ENCODE data around the gene GAB1.
A peak's percentile ranks its signal among the peaks of the same experiment; 100 is the strongest.

GAB1 gene

DNA sequence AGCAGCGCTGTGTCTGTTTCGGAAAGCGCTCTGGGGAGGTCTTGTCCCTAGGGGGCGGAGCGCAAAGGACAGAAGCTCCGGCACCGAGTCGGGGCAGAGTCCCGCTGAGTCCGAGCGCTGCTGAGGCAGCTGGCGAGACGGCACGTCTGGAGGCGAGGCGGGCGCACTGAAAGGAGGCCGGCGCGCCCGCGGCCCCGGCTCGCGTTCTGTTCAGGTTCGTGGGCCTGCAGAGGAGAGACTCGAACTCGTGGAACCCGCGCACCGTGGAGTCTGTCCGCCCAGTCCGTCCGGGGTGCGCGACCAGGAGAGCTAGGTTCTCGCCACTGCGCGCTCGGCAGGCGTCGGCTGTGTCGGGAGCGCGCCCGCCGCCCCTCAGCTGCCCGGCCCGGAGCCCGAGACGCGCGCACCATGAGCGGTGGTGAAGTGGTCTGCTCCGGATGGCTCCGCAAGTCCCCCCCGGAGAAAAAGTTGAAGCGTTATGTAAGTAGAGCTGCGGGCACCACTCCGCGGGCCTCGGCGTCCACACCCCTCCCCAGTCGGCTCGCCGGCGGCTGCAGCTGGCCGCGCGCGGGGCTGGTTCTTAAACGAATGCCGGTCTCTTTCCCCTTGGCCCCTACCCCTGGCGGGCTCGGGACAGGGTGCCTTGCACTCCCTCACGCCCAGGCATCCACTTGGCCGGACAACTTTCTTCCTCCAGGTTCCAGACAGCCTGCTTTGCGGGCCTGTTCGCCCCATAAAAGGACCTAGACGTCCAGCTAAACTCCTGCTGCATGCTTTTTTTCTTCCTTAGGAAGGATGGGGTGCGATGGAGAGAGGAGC, at the start of gene GAB1:
GAB1 (plus strand) TSS at position 96 of the 819 bp plus-strand sequence; CDS start at position 409, 313 bp downstream.
- DNase-seq: peak; percentile 71

DNA sequence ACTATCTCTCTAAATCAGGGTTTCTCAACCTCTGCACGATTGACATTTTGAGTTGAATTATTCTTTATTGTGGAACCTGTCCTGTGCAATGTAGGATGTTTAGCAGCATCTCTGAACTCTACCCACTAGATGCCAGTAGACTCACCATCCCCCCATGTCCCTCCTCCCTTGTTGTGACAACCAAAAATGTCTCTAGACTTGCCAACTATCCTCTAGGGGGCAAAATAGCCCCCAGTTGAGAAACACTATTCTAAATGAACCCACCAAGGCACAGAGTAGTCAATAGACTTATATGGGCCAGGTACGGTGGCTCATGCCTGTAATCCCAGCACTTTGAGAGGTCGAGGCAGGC, 49.1 kb upstream of the GAB1 start:
- no peak for DNase-seq

- DNase-seq: no peak
Observed at GRCh38 chr4:143288171-143288570, 48.5 kb upstream of the GAB1 start.

DNA sequence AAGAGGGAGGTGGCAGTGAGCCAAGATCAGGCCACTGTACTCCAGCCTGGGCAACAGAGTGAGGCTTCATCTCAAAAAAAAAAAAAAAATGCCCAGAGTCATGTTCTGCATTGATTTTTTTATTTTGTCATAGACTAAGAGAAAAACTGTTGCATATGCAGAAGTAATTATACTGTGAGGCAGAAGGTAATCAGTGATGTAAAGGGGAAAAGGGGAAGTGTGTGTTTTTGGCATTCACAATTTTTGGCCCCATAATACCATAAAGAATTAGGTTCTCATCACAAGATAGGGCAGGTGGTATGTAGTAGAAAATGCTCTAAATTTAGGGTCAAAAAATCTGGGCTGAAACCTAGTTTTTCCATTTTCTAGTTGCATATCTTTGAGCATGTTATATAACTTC, 47.3 kb upstream of the GAB1 start:
- DNase-seq: no peak

- no peak for DNase-seq
Observed at GRCh38 chr4:143291314-143291713, 45.4 kb upstream of the GAB1 start.

GRCh38 chr4:143292858-143293257, 43.8 kb upstream of the GAB1 start:
- DNase-seq: no peak

GRCh38 chr4:143294310-143294709, 42.4 kb upstream of the GAB1 start:
- no peak for DNase-seq

- DNase-seq: no peak
Observed at GRCh38 chr4:143294710-143295275, 41.9 kb upstream of the GAB1 start.

DNA sequence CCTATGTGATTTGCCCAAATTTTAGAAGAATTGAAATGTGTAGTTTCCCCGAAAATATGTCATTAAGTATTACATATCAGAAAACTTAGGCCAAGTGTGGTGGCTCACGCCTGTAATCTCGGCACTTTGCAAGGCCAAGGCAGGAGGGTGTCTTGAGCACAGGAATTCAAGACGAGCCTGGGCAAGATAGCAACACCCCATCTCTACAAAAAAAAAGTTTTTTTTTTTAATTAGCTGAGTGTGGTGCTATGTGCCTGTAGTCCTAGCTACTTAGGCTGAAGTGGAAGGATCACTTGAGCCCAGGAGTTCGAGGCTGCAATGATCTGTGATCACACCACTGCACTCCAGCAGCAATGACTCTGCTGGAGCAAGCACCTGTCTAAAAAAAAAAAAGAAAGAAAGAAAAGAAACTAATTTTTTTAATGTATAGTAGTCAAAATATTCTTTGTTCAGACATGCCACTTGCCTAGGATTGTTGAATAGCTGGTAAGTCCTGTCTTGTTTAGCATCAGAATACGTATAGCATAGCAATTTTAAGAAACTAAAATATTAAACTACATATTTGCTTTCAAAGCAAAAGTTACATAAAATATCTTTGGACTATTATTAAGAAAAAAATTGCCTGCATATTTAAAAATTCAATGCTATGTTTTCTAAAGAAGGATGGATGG, 40.1 kb upstream of the GAB1 start:
- DNase-seq: no peak

DNA sequence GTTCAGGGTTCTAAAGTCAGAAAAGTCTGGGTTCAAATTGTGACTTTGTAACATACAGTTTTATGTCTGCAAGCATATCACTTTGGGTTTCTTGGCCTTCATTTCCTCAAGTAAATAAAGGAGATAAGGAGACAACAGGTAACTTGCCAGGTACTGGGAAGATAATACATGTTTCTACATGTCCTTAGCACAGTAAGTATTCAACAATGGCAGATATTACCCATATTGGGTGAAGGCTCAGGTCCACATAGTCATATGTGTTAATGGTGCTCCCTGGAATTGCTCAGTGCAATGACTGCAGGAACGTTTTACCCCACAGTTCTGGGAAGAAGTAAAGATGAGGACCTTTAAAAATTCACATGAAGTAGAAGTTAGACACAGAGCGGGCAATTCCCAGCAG, 35.8 kb upstream of the GAB1 start:
- DNase-seq: no peak

DNA sequence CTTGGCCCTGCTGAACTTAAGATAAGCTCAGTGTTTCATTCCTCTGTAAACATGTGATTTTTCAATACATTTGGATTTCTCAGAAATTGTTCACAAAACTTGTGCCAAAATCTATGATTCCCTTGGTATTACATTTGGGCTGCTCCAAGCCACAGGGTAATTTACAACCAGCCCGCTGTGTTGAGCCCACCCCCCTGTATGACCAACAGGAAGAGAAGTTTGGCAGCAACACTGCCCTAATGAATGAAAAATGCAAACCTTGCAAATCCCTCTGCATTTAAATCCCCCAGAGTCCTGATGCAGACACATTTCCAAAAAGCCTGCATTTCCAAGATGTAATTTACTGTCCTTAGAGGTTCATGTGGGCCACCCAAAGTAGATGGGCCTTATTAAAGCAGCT, 34.1 kb upstream of the GAB1 start:
- no peak for DNase-seq

DNA sequence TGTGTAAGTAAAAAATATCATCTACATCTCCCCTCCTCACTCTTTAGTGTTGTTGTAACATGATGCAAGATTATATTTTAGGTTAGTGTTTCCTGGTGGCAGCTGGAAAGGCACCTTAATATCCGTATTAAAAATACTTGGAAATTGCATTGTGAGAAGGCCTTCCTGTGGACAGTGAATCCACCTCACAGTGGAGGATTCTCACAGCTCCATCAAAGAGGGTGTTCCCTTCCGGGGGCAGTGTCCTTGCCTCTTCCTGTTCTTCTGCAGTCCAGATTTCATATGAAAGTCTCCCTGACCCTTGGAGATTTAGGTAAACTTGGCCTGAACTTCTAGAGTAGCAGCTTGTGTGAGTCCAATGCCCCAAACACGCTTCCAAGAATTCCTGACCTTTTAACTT, 29.9 kb upstream of the GAB1 start:
- no peak for DNase-seq

DNA sequence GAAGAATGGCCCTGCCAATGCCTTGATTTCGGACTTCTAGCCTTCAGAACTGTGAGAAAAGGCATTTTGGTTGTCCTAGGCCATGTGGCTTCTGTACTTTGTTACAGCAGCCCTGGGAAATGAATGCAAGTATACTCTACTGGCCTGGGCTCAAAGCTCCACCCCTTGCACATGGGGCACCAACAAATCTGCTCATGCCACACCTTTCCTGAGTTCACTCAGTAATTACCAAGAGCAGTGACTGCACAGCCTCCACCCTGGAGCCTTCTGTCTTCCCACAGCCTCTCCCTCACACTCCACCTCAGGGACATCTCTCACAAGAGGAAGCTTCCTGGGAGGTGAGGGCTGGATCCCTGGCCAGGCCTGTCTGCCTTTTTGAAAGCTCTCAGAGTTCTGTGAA, 29.1 kb upstream of the GAB1 start:
- DNase-seq: no peak

GRCh38 chr4:143308377-143308776, 28.3 kb upstream of the GAB1 start:
- no peak for DNase-seq

- no peak for DNase-seq
Observed at GRCh38 chr4:143311924-143312323, 24.8 kb upstream of the GAB1 start.

DNA sequence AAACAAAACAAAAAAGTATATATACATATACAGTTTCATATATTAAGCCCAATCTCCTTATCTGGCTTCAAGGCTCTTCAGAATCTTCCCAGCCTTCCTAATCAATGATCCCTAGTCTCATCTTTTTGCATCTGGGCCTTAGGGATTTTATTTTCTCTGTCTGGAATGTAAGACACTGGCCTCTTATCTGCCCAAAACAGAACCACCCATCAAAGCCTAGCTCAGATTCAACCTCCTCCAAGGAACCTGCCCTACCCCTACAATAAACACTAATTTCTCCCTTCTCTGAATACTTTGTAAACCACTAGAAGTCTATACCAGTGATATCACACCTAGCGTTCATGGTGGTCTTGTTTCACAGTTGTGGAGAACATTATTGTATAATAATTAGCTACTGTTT, 23.2 kb upstream of the GAB1 start:
- DNase-seq: no peak

- DNase-seq: no peak
Observed at GRCh38 chr4:143313996-143314395, 22.7 kb upstream of the GAB1 start.

GRCh38 chr4:143320113-143320512, 16.6 kb upstream of the GAB1 start:
- no peak for DNase-seq

DNA sequence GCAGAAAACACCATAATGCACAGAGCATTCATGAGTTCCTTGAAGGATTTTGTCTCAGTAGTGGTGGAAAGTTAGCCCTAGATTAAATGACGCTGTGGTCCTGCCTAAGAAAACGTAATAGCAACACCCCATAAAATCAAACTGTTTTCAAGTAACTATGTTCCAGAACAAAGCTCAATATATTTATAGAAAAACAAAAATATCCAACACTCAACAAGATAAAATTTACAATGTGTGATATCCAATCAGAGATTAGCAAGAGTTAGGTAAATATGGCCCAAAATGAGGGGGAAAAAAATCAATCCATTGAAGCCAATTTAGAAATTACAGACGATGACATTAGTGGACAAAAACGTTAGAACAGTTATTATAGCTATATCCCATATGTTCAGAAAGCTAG, 9.9 kb upstream of the GAB1 start:
- no peak for DNase-seq

DNA sequence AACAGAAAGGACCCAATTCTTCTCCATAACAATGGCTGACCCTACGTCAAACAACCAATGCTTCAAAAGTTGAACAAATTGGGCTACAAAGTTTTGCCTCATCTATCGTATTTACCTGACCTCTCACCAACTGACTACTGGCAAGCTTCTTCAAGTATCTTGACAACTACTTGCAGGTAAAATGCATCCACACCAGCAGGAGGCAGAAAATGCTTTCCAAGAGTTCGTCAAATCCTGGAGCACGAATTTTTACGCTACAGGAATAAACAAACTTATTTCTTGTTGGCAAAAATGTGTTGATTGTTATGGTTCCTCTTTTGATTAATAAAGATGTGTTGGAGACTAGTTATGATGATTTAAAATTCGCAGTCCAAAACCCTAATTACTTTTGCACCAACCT, 6.7 kb upstream of the GAB1 start:
- DNase-seq: no peak

- peak; percentile 80 for DNase-seq
Observed at GRCh38 chr4:143335979-143336780, 496 bp upstream of the GAB1 start.

GRCh38 chr4:143337600-143338287, 1.1 kb downstream of the GAB1 start:
- DNase-seq: peak; percentile 30

DNA sequence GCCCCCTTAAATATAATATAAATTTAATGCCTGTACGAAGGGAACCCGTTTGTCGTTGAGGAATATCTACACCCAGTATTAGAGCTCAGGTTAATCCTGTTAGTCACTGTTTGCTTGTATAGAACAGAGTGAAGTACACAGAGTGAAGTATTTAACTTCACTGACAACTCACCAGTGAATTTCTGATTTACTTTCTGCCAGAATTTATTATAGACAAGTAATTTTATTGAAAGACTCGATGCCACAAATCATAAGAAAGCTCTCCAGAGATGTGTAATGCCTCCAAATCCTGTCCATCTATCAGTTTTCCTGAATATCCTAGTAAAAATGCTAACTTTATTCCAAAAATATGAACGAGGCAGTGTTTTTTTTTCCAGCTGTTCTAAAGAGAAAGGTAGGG, 1.6 kb downstream of the GAB1 start:
- no peak for DNase-seq

Data from HCEC 1CT (cell line).